ENCODE measurements around the gene ZC3H11A. TPM values are rescaled to one million over a fixed set of nuclear protein-coding genes. Genes with fewer than 3 reads are reported as not detected.

ZC3H11A gene
- total RNA-seq, 6 donors from 2014 or later, result 59.4 to 133 (median 78.6) TPM

GRCh38 chr1:203797216-203797615 lies 1.8 kb downstream of the ZC3H11A start:
- TF ChIP-seq POLR2A (IDR thresholded peaks at IDR 0.05), result no peak
- TF ChIP-seq CTCF (IDR thresholded peaks at IDR 0.05), result no peak
- no peak for TF ChIP-seq EP300 (IDR thresholded peaks at IDR 0.05)
- no peak for TF ChIP-seq POLR2AphosphoS5 (IDR thresholded peaks at IDR 0.05)
- no peaks in the 10 kb centered on the region for H3K27me3 ChIP-seq
- peak overlapping the region in 1 of 4 donors; percentile 98 for H3K27ac ChIP-seq
- ATAC-seq (ENCODE audit: low FRiP score in 2 of 2) (no peak), DNase-seq (no peak)
- no peaks in the 10 kb centered on the region for H3K9me3 ChIP-seq
- peak overlapping the region in 3 of 4 donors; percentile 68 to 83 (median 79) for H3K4me3 ChIP-seq
- 79 to 84% methylated on average over 2 of the region's 2 CpGs for WGBS, 2 donors
- peaks cover 35 to 44% (median 41%) of the 10 kb centered on the region in 4 donors for H3K4me1 ChIP-seq
- peaks cover 0 to 17% (median 0%) of the 10 kb centered on the region in 4 donors for H3K36me3 ChIP-seq

- Histone ChIP-seq H3K36me3 (peaks cover 0 to 21% (median 0%) of the 10 kb centered on the region in 4 donors), H3K4me3 (no peak overlapping the region), H3K9me3 (no peaks in the 10 kb centered on the region), H3K4me1 (peaks cover 35 to 44% (median 41%) of the 10 kb centered on the region in 4 donors), H3K27ac (no peak overlapping the region), H3K27me3 (no peaks in the 10 kb centered on the region)
- 78 to 82% methylated on average over 6 of the region's 6 CpGs for WGBS, 2 donors
- ATAC-seq (ENCODE audit: low FRiP score in 2 of 2) (no peak), DNase-seq (no peak)
- TF ChIP-seq POLR2AphosphoS5 (IDR thresholded peaks at IDR 0.05) (no peak), EP300 (IDR thresholded peaks at IDR 0.05) (no peak), POLR2A (IDR thresholded peaks at IDR 0.05) (no peak), CTCF (IDR thresholded peaks at IDR 0.05) (no peak)
Measured at GRCh38 chr1:203797948-203798655, 2.7 kb downstream of the ZC3H11A start.

- H3K9me3 ChIP-seq, result no peaks in the 10 kb centered on the region
- no peak for TF ChIP-seq CTCF (IDR thresholded peaks at IDR 0.05)
- TF ChIP-seq POLR2AphosphoS5 (IDR thresholded peaks at IDR 0.05), result no peak
- TF ChIP-seq POLR2A (IDR thresholded peaks at IDR 0.05), result no peak
- no peak for TF ChIP-seq EP300 (IDR thresholded peaks at IDR 0.05)
- H3K4me3 ChIP-seq, result no peak overlapping the region
- H3K27me3 ChIP-seq, result no peaks in the 10 kb centered on the region
- peaks cover 35 to 50% (median 44%) of the 10 kb centered on the region in 4 donors for H3K4me1 ChIP-seq
- DNase-seq (no peak), ATAC-seq (ENCODE audit: low FRiP score in 2 of 2) (no peak)
- peaks cover 0 to 28% (median 4%) of the 10 kb centered on the region in 4 donors for H3K36me3 ChIP-seq
- 92 to 98% methylated on average over 4 of the region's 4 CpGs for WGBS, 2 donors
- H3K27ac ChIP-seq, result no peak overlapping the region
Measured at GRCh38 chr1:203799157-203799556, 3.7 kb downstream of the ZC3H11A start.

- no peaks in the 10 kb centered on the region for H3K27me3 ChIP-seq
- no peak for ATAC-seq (ENCODE audit: low FRiP score in 2 of 2)
- H3K4me1 ChIP-seq, result peaks cover 33 to 50% (median 41%) of the 10 kb centered on the region in 4 donors
Measured at GRCh38 chr1:203799971-203800370, 4.5 kb downstream of the ZC3H11A start.

More at GRCh38 chr1:203799971-203800370, 4.5 kb downstream of the ZC3H11A start:
- Histone ChIP-seq H3K27ac (no peak overlapping the region), H3K4me3 (no peak overlapping the region), H3K36me3 (peaks cover 0 to 35% (median 5%) of the 10 kb centered on the region in 4 donors), H3K9me3 (no peaks in the 10 kb centered on the region)
- DNase-seq, result no peak
- WGBS, 2 donors, result 63 to 67% methylated on average over 1 of the region's 1 CpG
- TF ChIP-seq EP300 (IDR thresholded peaks at IDR 0.05) (no peak), POLR2AphosphoS5 (IDR thresholded peaks at IDR 0.05) (no peak), POLR2A (IDR thresholded peaks at IDR 0.05) (no peak), CTCF (IDR thresholded peaks at IDR 0.05) (no peak)
